ENCODE measurements around the gene ZNF488. TPM values are rescaled to one million over a fixed set of nuclear protein-coding genes. Genes with fewer than 3 reads are reported as not detected.

ZNF488 gene
- total and polyA plus RNA-seq, 9 donors = 0.15 to 0.57 (median 0.25) TPM

DNA sequence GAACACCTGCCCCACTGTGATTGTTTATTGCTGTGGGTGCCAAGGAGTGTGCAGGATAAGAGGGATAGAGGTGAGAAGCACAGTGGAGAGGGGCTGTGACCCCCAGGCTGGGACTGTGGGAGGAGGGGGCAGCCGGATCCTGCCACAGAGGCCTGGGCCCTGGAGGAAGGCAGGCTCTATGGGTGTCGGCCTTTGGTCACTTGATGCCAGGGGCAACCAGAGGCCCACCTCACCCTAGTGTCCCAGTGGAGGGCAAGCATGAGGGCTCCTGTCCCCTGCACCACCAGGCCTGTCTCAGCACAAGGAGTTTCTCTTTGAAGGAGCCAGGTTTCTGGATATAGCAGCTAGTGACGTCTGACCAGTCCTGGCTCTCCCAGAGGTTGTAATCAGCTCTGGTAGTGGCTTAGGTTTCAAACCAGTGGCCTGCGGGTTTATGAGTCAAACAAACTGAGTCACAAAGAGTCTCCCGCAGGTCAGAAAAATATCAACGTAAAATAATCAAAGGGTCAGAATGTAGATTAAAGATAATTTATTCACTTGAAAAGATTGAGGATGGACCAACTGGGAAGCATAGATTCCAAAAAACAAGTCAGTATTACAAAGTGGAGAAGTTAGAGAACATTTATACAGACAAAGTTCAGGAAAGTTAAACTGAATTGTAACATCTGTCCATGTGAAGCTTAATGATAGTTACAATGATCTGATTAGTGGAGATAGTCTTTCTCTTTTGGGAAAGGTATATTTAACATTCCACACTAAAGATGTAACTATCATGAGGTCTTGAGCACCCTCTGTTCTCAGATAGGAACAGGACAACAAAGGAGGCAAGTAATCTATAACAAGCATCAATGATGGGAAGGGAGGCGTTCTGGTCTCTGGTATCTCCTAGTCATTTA, 37.2 kb upstream of the ZNF488 start:
- no peak overlapping the region for H3K27ac ChIP-seq
- WGBS, 3 donors = 82 to 90% (median 82%) methylated on average over 7 of the region's 7 CpGs
- no peak for DNase-seq
- no peak overlapping the region for H3K4me3 ChIP-seq
- H3K9me3 ChIP-seq = no peaks in the 10 kb centered on the region
- H3K36me3 ChIP-seq = no peaks in the 10 kb centered on the region
- no peaks in the 10 kb centered on the region for H3K4me1 ChIP-seq (ENCODE audit: insufficient read depth)
- H3K27me3 ChIP-seq = no peaks in the 10 kb centered on the region
- TF ChIP-seq POLR2A (IDR thresholded peaks at IDR 0.05) = no peak
- no peak for TF ChIP-seq EP300 (IDR thresholded peaks at IDR 0.05)
- TF ChIP-seq, protein P1, sequence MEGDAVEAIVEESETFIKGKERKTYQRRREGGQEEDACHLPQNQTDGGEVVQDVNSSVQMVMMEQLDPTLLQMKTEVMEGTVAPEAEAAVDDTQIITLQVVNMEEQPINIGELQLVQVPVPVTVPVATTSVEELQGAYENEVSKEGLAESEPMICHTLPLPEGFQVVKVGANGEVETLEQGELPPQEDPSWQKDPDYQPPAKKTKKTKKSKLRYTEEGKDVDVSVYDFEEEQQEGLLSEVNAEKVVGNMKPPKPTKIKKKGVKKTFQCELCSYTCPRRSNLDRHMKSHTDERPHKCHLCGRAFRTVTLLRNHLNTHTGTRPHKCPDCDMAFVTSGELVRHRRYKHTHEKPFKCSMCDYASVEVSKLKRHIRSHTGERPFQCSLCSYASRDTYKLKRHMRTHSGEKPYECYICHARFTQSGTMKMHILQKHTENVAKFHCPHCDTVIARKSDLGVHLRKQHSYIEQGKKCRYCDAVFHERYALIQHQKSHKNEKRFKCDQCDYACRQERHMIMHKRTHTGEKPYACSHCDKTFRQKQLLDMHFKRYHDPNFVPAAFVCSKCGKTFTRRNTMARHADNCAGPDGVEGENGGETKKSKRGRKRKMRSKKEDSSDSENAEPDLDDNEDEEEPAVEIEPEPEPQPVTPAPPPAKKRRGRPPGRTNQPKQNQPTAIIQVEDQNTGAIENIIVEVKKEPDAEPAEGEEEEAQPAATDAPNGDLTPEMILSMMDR (IDR thresholded peaks at IDR 0.05) = no peak
- intact Hi-C loops (cut with DNase I) = no loop called here

DNA sequence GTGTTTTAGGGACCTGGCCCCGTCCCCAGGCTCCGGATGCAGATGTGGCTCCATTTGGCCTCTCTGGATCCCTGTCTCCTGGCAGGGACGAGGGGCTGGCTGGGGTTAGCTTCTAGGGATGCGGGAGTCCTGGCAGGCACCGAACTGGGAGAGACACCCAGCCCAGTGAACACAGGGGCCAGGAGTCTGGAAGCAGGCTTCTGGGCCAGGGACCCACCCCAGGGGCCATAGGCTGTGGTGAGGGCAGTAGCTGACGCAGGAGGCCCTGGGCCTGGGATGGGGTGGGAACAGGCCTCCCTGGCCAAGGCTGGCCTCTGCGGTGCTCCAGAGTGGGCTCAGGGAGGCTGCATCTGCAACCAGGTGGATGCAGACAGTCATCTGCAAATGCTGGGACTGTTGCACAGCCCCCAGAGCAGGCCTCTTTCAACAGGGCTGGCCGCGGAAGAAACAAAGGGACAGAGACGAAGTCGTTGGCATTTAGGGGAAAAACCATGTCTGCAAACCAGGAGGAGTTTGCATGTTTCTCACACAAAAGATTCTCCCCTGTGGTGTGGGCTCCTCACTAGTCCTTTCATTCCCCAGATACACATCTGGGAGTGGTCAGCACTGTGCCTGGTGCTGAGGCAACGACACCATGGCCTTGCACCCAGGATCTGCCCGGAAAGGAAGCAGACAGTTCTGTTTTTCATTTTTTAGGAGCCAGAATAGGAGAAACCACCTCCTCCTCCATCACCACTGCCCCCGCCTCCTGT, 36.4 kb upstream of the ZNF488 start:
- 71 to 75% (median 74%) methylated on average over 14 of the region's 14 CpGs for WGBS, 3 donors
- TF ChIP-seq POLR2A (IDR thresholded peaks at IDR 0.05) = no peak
- TF ChIP-seq EP300 (IDR thresholded peaks at IDR 0.05) = no peak
- TF ChIP-seq, protein P1 (IDR thresholded peaks at IDR 0.05) = no peak
- Histone ChIP-seq H3K27ac (no peak overlapping the region), H3K9me3 (no peaks in the 10 kb centered on the region), H3K27me3 (no peaks in the 10 kb centered on the region), H3K36me3 (no peaks in the 10 kb centered on the region), H3K4me1 (ENCODE audit: insufficient read depth) (no peaks in the 10 kb centered on the region), H3K4me3 (no peak overlapping the region)
- DNase-seq = no peak
- intact Hi-C loops (cut with DNase I) = loop anchor here in 1 of 4 donors (1.0 kb wide), 1 partner anchor 18 kb away; no protein-coding TSS in a partner anchor

DNA sequence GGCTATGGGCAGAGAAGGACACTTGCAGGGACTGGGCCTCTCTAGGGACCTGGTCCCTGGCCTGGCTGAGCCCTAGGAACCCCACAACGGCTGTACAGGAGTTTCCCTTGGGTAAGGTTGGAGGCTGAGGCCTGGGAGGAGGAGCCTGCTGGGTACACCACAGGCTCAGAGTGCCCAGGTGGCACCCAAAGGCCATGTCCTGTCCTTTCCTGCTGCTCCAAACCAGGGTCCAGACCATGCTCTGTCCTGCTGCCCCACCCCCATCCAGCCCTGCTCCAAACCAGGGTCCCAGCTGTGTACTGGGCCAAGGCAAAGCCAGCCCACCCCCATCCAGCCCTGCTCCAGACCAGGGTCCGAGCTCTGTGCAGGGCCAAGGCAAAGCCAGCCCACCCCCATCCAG, 35.3 kb upstream of the ZNF488 start:
- no peak for DNase-seq
- Histone ChIP-seq H3K4me1 (ENCODE audit: insufficient read depth) (no peaks in the 10 kb centered on the region), H3K27me3 (no peaks in the 10 kb centered on the region), H3K4me3 (no peak overlapping the region), H3K9me3 (no peaks in the 10 kb centered on the region), H3K27ac (no peak overlapping the region), H3K36me3 (no peaks in the 10 kb centered on the region)
- WGBS, 3 donors = 85 to 93% (median 88%) methylated on average over 2 of the region's 2 CpGs
- intact Hi-C loops (cut with DNase I) = loop anchor here in 1 of 4 donors (5.0 kb wide), 1 partner anchor 38 kb away; no protein-coding TSS in a partner anchor
- TF ChIP-seq, protein P1 (IDR thresholded peaks at IDR 0.05) = no peak
- no peak for TF ChIP-seq EP300 (IDR thresholded peaks at IDR 0.05)
- no peak for TF ChIP-seq POLR2A (IDR thresholded peaks at IDR 0.05)

DNA sequence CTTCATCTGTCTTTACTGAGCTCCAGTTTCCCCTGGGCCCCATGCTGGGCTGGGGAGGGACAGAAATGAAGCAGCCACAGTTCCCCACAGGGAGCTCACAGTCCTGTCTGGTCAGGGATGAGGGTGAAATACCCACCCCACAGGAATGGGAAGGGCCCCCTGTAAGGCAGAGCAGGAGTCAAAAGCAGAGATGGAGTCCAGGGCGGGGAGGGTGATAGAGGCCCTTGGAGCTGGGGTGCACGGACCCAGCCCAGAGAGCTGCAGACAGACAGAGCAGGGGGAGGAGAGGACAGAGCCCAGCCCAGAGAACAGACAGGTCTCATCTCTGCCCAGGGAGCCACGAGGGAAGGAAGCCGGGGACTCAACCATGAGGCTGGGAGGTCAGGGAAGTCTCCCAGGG, 34.9 kb upstream of the ZNF488 start:
- TF ChIP-seq, protein P1 (IDR thresholded peaks at IDR 0.05) = no peak
- no peak for TF ChIP-seq EP300 (IDR thresholded peaks at IDR 0.05)
- TF ChIP-seq POLR2A (IDR thresholded peaks at IDR 0.05) = no peak
- Histone ChIP-seq H3K27ac (no peak overlapping the region), H3K36me3 (no peaks in the 10 kb centered on the region), H3K27me3 (no peaks in the 10 kb centered on the region), H3K4me3 (no peak overlapping the region), H3K4me1 (ENCODE audit: insufficient read depth) (no peaks in the 10 kb centered on the region), H3K9me3 (no peaks in the 10 kb centered on the region)
- whole genome bisulfite sequencing, 3 donors = 84 to 88% (median 87%) methylated on average over 4 of the region's 4 CpGs
- DNase-seq = no peak
- intact Hi-C loops (cut with DNase I) = loop anchor here in 1 of 4 donors (5.0 kb wide), 1 partner anchor 38 kb away; no protein-coding TSS in a partner anchor

All from ovary (tissue), 9 donors.